ENCODE results near the gene B3GNT3. TPM values are rescaled to one million over a fixed set of nuclear protein-coding genes. Genes with fewer than 3 reads are reported as not detected.

Gene B3GNT3
- total and polyA plus RNA-seq, 9 of the 15 experiments (the other 6 are each of a cell fraction or from before 2014, with no cell fraction given): 0.06 to 0.11 (median 0.07) TPM; not detected in 6

DNA sequence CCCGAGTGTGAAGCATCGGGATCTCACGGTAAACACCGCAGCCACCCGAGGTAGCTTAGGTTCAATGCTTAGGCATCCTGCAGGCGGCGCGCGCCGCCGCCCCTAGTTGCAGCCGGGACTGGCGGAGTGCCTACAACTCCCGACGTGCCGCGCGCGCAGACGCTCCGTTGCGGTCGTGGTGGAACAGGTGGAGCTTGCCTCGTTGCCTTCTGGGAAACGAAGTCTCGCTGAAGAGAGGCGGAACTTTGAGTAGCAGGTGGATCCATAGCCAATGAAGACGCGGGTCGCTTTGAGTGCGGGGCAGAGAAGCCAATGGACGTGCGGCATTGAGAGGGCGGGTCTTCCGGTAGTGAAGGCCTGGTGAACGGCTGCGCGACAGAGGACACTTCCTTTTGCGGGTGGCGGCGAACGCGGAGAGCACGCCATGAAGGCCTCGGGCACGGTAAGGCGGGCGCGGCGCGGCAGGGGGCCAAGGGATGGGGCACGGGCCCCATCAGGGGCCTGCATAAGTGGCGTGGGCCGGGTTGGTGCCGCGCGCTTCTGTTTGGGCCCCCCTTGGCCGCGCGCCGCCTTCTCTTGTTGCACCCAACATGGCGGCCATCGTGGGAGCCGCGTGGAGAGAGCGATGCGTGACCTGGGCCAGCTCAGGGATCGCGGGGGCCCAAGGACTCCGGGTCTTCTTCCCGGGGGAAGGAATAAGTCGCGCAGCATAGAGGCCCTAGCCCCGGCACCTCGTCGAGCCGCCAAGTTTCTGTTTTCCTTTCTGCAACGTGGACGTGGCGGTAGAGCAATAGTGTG, 64.8 kb downstream of the B3GNT3 start, which contains the start of gene RPL18A (continued):
- TF ChIP-seq TSHZ1 (CRISPR knock-in tag; IDR thresholded peaks at IDR 0.05) (no peak), HBP1 (CRISPR knock-in tag; IDR thresholded peaks at IDR 0.05) (peak; percentile 76; the same call in 1 of the 2 replicates), CHD2 (IDR thresholded peaks at IDR 0.05; ENCODE audit: low read depth, low read length) (peak; percentile 87), NFRKB (IDR thresholded peaks at IDR 0.05; ENCODE audit: low read depth) (peak; percentile 88), ZNF57 (CRISPR knock-in tag; IDR thresholded peaks at IDR 0.05) (peak; percentile 54; the same call in 1 of the 2 replicates), POLR2B (IDR thresholded peaks at IDR 0.05; ENCODE audit: low read depth, partially characterized antibody) (peak; percentile 98), ZNF143 (CRISPR knock-in tag; IDR thresholded peaks at IDR 0.05) (peak; percentile 98), ESRRA (IDR thresholded peaks at IDR 0.05; ENCODE audit: borderline replicate concordance, low read depth) (peak; percentile 92; the same call in 1 of the 2 replicates), CREBBP (IDR thresholded peaks at IDR 0.05; ENCODE audit: low read depth, low read length) (no peak), ZNF695 (CRISPR knock-in tag; IDR thresholded peaks at IDR 0.05) (no peak), ELF1 (tag; IDR thresholded peaks at IDR 0.05) (peak; percentile 81)
- TF ChIP-seq, protein P1, sequence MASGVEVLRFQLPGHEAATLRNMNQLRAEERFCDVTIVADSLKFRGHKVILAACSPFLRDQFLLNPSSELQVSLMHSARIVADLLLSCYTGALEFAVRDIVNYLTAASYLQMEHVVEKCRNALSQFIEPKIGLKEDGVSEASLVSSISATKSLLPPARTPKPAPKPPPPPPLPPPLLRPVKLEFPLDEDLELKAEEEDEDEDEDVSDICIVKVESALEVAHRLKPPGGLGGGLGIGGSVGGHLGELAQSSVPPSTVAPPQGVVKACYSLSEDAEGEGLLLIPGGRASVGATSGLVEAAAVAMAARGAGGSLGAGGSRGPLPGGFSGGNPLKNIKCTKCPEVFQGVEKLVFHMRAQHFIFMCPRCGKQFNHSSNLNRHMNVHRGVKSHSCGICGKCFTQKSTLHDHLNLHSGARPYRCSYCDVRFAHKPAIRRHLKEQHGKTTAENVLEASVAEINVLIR (CRISPR knock-in tag; IDR thresholded peaks at IDR 0.05): no peak
- TF ChIP-seq, protein P2, sequence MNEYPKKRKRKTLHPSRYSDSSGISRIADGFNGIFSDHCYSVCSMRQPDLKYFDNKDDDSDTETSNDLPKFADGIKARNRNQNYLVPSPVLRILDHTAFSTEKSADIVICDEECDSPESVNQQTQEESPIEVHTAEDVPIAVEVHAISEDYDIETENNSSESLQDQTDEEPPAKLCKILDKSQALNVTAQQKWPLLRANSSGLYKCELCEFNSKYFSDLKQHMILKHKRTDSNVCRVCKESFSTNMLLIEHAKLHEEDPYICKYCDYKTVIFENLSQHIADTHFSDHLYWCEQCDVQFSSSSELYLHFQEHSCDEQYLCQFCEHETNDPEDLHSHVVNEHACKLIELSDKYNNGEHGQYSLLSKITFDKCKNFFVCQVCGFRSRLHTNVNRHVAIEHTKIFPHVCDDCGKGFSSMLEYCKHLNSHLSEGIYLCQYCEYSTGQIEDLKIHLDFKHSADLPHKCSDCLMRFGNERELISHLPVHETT (CRISPR knock-in tag; conservative IDR thresholded peaks at IDR 0.05 in 1 of 2, IDR thresholded peaks at IDR 0.05 in 1 of 2): peak in 1 of 2 experiments; percentile 47; a peak in 1 of 4 replicates
- TF ChIP-seq, protein P3, sequence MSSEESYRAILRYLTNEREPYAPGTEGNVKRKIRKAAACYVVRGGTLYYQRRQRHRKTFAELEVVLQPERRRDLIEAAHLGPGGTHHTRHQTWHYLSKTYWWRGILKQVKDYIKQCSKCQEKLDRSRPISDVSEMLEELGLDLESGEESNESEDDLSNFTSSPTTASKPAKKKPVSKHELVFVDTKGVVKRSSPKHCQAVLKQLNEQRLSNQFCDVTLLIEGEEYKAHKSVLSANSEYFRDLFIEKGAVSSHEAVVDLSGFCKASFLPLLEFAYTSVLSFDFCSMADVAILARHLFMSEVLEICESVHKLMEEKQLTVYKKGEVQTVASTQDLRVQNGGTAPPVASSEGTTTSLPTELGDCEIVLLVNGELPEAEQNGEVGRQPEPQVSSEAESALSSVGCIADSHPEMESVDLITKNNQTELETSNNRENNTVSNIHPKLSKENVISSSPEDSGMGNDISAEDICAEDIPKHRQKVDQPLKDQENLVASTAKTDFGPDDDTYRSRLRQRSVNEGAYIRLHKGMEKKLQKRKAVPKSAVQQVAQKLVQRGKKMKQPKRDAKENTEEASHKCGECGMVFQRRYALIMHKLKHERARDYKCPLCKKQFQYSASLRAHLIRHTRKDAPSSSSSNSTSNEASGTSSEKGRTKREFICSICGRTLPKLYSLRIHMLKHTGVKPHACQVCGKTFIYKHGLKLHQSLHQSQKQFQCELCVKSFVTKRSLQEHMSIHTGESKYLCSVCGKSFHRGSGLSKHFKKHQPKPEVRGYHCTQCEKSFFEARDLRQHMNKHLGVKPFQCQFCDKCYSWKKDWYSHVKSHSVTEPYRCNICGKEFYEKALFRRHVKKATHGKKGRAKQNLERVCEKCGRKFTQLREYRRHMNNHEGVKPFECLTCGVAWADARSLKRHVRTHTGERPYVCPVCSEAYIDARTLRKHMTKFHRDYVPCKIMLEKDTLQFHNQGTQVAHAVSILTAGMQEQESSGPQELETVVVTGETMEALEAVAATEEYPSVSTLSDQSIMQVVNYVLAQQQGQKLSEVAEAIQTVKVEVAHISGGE (CRISPR knock-in tag; IDR thresholded peaks at IDR 0.05): 0 out of 6 replicates have a peak, but pooled peaks of 1 of the 3 experiments have one; percentile 46

Data from K562 (cell line).